BE2C (cell line): ENCODE data around the gene PISD.

Experiments used
- DNase-seq: peaks from one replicate; pipeline ENCODE4 v3.0.0-alpha.2; 2020
- H3K27me3 ChIP-seq: fragments of 250-450 bp; sonication (Bioruptor Pico); 2 replicates; pipeline ENCODE4 v1.5.1; 2020; ENCODE audit warnings: mild to moderate bottlenecking
- H3K36me3 ChIP-seq: fragments of 250-450 bp; sonication (Bioruptor Pico); 2 replicates; pipeline ENCODE4 v1.5.1; 2020; ENCODE audit warnings: mild to moderate bottlenecking
- H3K4me1 ChIP-seq: fragments of 250-450 bp; sonication (Bioruptor Pico); 2 replicates; pipeline ENCODE4 v1.5.1; 2020
- H3K4me3 ChIP-seq: 2 replicates; pipeline ENCODE4 v1.5.1; 2011; ENCODE audit warnings: low read depth, low read length
- H3K9me3 ChIP-seq: fragments of 250-450 bp; sonication (Bioruptor Pico); 2 replicates; pipeline ENCODE4 v1.5.1; 2020
- CTCF ChIP-seq: IDR thresholded peaks from 2 replicates; pipeline ENCODE4 v1.5.1; 2012; ENCODE audit warnings: mild to moderate bottlenecking, low read depth, low read length

Gene PISD

GRCh38 chr22:31691408-31691807 lies 29.4 kb upstream of the PISD start:
- no peak for DNase-seq
- Histone ChIP-seq H3K36me3 (peaks cover 38% of the 10 kb centered on the region), H3K4me3 (no peak overlapping the region), H3K4me1 (no peaks in the 10 kb centered on the region), H3K9me3 (no peaks in the 10 kb centered on the region), H3K27me3 (no peaks in the 10 kb centered on the region)
- TF ChIP-seq CTCF, result no peak

DNA sequence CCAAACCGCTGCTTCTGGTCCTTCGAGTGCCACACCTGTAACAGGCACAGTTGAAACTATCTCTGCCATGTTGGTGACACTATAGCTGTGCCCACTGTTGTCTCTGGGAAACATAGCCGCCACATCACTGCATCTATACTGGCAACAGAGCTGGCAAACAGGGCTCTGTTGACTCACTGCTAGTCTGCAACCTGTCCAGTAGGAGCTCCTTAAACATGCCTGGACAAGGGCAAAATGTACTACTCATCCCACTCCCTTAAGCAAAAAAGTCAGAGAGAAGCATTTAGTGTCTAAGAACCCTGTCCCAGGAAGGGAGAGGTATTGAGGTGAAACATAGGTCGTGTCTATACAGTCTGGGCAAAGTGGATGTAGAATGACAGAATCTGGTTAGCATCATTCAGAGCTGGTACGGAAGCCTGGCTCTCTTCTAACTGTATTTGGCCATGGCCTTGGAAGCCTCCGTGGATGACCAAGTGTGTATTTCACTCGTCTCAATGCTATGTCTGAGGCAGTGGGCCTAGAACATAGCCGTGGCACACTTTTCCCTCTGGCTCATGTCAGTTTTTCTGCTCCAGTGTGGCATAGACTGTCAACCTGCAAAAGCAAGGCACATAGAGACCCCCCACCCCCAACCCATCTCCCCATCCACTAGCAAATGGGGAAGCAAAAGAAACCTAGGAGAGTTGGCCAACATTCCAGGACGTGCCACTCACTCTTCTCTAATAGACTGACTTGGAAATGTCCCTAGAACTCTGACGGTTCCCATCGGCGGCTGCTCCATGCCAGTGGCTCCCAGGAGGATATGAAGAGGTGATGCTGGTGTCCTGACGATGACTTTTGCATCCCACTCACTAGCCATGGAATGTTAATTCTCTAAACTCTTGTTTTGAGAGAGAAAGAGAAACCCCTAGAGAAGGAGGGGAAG lies 21.4 kb upstream of the PISD start:
- no peaks in the 10 kb centered on the region for H3K9me3 ChIP-seq
- no peak overlapping the region for H3K4me3 ChIP-seq
- H3K36me3 ChIP-seq, result peaks cover 14% of the 10 kb centered on the region
- no peak for TF ChIP-seq CTCF
- H3K27me3 ChIP-seq, result no peaks in the 10 kb centered on the region
- no peaks in the 10 kb centered on the region for H3K4me1 ChIP-seq
- DNase-seq, result no peak

DNA sequence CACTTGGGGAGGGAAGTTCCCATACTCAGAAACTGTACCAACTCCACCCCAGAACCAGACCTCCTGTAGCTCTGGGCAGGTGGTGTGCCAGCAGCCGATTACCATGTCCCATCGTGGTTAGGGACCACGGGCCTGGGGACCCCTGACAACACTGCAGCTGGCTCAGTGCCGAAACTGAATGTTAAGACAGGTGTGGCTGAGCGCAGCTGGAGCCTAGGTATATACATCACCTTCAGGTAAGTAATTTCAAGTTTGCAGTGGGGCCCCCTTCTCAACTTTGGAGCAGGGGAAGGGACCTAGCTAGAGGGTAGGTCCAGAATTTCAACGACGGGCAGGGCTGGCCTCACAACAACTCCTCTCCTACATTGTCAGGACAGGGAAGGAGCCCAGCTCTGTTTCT lies 20.7 kb upstream of the PISD start:
- Histone ChIP-seq H3K4me1 (no peaks in the 10 kb centered on the region), H3K27me3 (no peaks in the 10 kb centered on the region), H3K36me3 (peaks cover 14% of the 10 kb centered on the region), H3K9me3 (no peaks in the 10 kb centered on the region), H3K4me3 (no peak overlapping the region)
- no peak for DNase-seq
- no peak for TF ChIP-seq CTCF

DNA sequence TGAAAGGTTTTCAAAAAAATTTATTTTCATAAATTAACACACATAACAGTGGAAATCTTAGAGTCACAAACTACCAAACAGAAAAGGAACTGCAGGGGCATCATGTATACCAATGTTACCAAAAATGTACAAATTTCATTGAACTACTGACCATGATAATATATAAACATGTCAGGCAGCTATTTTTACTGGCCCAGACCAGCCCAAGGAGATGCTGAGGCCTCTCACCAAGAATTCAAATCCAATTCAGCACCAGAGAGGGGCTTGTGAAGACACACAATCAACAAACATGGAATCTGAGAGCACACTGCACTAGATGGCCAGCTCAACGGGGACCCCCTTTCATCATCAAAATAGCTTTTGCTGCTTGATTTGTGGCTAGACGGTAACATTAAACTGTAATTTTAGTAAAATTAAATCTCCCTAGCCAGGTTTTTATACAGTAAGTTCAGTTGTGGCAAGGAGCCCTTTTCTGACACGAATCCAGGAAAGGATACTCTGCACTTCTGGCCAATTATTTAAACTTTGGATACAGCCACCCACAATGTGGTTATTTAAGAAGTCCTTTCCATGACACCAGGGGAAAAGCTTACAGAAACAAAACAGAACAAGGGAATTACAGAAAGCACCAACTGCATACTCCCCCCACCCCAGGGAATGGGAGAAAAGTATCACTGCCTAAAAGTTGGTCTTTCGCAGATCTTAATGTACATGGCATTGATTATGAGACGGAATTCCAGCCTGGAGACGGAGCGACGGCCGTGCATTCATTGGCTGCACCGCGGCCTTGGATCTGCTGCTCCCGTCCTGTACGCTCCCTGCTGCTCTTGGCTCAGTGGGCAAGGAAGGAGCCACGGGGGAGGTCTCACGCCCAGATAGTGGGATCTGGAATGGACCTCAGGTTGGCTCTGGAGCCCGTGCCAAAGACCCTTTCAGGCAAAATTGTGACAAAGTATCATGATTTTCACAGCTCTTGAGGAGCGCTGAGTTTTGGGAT lies 19.6 kb upstream of the PISD start:
- no peaks in the 10 kb centered on the region for H3K27me3 ChIP-seq
- no peak for DNase-seq
- peaks cover 8% of the 10 kb centered on the region for H3K36me3 ChIP-seq
- no peak overlapping the region for H3K4me3 ChIP-seq
- H3K4me1 ChIP-seq, result no peaks in the 10 kb centered on the region
- no peak for TF ChIP-seq CTCF
- H3K9me3 ChIP-seq, result no peaks in the 10 kb centered on the region

DNA sequence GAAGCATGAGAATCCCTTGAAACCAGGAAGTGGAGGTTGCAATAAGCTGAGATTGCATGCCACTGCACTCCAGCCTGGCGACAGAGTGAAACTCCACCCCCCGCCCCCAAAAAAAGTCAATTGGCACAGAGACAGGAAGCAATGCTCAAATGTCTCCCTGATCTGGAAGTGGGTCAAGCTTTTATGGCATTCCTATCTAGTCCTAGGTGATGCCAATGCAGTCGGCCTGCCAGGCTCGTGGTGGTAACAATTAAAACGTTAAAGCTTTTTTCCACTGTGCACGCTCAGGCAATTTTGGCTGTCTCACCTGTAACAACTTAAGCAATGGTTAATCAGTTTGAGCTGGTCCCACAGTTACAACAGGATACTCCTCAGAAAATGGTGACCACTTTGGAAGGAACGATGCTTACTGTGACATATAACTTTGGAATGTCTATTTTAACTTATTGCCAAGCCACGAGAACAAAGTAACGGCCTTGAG lies 18.9 kb upstream of the PISD start:
- TF ChIP-seq CTCF, result no peak
- H3K4me3 ChIP-seq, result no peak overlapping the region
- H3K36me3 ChIP-seq, result peaks cover 3% of the 10 kb centered on the region
- H3K9me3 ChIP-seq, result no peaks in the 10 kb centered on the region
- DNase-seq, result no peak
- no peaks in the 10 kb centered on the region for H3K27me3 ChIP-seq
- H3K4me1 ChIP-seq, result no peaks in the 10 kb centered on the region
